Hindlimb muscle (tissue), 1 donor: ENCODE data around the gene C6orf136. TPM values are rescaled to one million over a fixed set of nuclear protein-coding genes. Genes with fewer than 3 reads are reported as not detected.
A peak's percentile ranks its signal among the peaks of the same experiment; 100 is the strongest.
"Not testable (repeated sequence)": the region's sequence is repeated elsewhere in the genome, so short reads cannot be mapped to it uniquely, and the experiment has no call there.

Experiments used
- DNase-seq: peaks from one replicate; pipeline ENCODE4 v3.0.0-alpha.2; 2013
- polyA plus RNA-seq: library from polyadenylated mRNA; unstranded; fragments of 120-200 nt; gene quantifications from one replicate; pipeline ENCODE4 v1.2.1, GENCODE V29; 2013; ENCODE audit not compliant: insufficient read length

Gene C6orf136
- polyA plus RNA-seq, 1 donor, result 15.5 TPM

- DNase-seq, result not testable (repeated sequence)
Measured at GRCh38 chr6:30657922-30658321, 11.0 kb downstream of the C6orf136 start.

DNA sequence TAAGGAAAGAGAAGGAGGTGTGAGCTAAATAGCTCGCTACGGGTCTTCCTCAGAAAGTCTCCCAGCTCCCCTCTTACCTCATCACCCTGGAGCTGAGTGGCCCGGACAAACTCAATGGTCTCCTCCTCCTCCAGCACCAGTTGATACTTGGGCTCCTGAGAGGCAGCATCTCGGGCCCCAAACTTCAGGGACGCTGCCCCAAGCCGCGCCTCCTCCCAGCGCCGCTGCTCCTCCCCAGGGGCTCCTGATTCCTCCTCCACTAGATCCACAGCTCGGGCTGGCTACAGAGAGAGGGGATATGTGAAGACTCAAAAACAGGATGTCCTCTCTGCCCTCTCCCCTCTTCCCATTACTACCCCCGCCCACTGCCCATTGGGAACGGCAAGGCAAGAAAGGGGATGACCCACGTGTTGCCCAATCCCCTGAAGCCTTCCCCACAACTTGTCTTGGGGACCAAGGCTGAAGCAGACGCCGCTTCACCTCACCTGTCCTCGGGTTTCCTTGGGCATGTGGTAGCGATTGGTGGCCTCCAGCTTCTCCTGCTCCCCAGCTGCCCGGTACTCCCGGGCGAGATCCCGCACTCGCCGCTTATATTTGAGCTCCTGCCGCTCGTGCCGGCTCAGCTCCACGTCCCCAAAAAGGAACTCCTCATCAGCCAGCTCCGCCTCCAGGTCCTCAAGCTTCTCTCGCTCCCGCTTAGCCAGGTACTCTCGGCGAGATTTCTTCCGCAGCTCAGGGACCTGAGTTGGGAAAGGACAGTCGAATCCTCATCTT is 18.2 kb downstream of the C6orf136 start:
- no peak for DNase-seq

DNA sequence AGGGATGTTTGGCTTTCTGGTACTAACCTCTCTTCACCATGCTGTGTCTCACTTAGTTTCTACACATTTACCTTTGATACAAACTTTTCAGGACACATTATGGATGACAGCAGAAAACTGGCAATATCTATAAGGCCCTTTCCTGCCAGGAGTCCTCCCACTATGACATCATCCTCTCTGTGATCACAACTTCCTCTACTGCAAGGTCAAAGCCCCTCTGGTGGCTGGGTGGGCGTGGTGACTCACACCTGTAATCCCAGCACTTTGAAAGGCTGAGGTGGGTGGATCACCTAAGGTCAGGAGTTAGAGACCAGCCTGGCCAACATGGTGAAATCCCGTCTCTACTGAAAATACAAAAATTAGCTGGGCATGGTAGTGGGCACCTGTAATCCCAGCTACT is 19.4 kb downstream of the C6orf136 start:
- not testable (repeated sequence) for DNase-seq

GRCh38 chr6:30670760-30671527 is 24.0 kb downstream of the C6orf136 start:
- no peak for DNase-seq

GRCh38 chr6:30672445-30673253 is 25.7 kb downstream of the C6orf136 start, which contains the start of gene DHX16:
DHX16 (minus strand) TSS chr6:30673006; CDS start chr6:30672841, 165 bp downstream.
- DNase-seq, result peak; percentile 97

DNA sequence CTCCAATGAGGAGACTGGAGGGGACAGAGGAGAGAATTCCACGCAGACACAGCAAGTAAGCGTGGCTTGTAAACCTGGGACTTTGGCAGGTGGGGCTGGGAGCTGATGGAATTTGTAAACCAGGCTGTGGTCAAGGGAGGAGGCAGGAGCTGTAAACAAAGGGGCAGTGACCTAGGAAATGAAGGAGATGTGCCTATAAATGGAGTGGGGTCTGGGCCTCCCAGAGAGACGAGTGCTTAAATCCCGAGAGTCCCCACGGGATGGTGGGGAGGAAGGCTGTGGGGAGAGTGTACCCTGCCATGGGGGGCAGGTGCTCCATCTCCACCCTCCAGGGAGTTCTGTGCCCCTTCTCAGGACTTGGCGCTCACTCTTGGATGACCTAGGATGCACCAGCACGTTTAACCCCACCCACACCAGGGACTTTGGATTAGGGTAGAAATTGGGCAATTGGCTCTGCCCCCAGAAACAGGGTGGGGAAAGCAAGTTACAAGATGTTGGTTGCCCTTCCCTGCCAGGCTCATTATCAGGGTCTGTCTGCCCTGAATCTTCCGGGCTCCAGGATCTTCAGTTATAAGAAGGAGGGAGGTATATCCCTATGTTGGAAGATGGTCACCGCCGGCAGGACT is 29.8 kb downstream of the C6orf136 start:
- no peak for DNase-seq

DNA sequence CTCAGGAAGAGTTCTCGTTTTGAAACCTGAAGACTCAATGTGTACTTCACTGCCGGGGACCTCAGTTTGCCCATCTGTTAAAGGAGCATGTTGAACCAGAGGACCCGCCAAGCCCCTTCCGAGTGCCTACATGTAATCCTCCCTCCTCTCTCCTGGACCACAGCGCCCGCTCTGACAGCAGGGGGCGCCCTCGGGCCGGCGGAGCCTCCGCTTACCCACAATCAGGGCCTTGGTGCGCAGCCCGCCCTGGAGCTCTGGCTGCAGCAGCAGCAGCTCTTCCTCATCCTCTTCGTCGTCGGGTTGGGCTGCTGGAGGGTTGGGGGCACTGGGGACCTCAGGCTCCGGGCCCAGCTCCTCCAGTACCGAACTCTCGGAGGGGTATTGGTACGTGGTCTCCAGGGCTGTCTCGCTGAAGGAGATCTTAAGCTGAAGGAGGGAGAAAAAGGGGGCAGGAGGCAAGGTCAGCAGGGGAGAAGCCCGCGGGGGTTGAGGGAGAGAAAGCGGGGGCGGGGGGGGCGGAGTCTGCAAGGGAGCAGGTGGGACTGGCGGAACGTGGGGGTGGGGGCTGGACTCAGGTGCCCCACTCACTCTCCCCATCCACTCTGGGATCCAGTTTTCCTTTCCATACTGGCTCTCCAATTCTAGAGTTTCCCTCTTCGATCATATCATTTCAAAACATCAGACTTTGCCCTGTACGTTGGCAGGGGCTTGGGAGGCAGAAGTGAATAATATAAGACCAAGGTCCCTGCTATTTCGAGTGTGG is 32.2 kb downstream of the C6orf136 start:
- DNase-seq, result peak; percentile 86

DNA sequence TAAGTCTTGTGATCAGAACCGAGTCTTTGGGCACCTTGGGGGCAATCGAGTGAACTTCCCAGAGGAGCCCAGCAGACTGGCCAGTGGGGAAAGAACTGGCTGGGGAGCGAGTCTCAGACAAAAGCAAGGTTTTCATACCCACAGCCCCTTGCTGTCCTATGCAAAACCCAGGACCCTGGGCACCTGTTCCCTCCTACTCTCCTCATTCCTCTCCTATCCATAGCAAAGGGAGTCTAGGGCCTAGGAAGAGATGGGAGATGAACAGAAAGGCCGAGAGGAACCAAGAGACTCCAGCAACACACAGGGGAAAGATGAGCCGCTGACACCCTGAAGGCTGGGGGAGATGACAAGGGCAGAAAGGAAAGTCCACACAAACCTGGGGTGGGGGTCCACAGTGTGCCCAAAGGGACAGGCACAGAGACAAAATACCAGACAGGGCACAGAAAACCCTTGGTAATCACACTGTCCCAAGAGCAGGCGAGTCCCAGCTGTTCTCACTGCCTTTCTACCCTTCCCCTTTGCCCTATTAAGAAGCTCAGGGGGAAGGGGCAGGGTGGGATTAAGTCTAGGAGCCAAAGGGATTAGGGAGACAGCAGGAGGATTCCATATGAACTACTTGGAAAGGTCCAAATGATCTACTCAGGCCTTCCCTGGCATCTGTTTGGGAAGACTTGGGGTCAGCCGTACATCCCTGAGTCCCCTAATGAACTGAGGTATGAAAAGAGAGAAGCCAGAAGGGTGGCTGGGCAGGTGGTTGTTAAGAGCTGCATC is 33.0 kb downstream of the C6orf136 start:
- DNase-seq, result no peak

DNA sequence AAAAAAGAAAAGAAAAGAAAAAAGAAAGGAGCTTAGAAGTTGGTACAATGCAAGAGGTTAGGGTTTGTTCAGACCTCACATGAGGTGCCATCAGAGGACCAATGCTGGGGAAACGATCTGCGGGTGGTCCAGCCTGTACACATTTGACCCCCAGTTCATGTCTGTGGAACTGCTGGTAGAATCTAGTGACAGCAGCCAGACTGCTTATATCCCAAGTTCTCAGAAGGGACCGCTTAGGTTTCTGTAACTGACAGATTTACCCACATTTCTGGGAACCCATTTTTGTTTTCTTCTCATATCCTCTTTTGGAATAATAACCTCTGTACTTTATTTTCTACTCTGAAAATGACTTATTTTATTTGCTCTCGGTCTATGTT is 34.8 kb downstream of the C6orf136 start:
- DNase-seq, result no peak

GRCh38 chr6:30682143-30683117 is 35.5 kb downstream of the C6orf136 start:
- DNase-seq, result peak; percentile 63

DNA sequence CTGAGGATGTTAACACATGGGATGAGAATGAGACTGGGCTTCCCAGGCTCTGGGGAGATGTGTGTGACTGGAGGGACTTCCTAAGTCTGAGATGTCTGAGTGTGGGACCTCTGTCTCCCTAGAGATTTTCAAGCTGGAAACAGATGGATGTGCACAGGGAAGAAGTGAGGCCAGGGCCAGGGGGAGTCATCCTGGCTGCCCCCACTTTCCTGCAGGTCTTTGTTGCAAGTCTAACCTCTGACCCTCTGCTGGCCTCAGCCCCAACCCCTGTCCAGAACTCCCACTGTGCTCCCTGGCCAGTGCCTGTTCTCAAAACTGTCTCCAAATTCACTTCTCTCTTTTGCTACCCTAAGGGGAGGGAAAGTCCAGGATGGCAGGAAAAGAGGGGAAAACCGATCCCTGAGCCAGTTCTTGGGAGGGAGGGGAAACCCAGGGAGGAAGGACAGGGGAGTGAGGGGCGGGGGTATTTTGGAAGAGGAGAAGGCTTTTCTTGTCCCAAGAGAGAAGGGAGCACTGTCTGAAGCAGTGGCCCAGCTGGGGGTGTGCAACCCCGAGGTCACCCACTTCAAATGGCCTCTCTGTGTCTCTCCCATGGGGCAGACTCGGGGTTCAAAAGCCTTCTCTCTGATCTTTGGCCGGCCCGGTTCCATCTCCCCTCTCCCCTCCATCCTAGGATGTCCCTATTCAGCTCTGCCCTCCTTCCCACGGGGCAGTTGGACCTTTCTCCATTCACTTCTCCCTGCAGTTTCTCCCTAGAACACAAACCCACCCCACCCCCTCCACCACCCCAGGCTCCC is 36.4 kb downstream of the C6orf136 start:
- no peak for DNase-seq

DNA sequence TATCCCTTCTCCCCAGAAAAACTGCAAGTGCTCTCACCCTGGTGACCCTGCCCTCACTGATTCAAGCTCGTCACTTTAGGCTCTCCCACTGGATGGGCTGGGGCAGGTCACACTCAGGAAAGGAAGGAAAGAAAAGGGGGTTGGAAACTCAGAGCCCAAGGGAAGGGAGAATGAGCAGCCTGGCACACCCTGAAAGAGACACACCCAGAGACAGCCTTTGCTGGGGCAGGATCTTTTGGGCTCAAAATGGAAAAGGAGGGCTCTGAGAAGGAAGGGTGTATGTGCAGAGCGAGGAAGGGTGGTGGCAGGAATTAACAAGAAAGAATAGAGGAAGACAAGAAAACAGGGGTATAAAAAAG is 37.0 kb downstream of the C6orf136 start:
- DNase-seq, result no peak

DNA sequence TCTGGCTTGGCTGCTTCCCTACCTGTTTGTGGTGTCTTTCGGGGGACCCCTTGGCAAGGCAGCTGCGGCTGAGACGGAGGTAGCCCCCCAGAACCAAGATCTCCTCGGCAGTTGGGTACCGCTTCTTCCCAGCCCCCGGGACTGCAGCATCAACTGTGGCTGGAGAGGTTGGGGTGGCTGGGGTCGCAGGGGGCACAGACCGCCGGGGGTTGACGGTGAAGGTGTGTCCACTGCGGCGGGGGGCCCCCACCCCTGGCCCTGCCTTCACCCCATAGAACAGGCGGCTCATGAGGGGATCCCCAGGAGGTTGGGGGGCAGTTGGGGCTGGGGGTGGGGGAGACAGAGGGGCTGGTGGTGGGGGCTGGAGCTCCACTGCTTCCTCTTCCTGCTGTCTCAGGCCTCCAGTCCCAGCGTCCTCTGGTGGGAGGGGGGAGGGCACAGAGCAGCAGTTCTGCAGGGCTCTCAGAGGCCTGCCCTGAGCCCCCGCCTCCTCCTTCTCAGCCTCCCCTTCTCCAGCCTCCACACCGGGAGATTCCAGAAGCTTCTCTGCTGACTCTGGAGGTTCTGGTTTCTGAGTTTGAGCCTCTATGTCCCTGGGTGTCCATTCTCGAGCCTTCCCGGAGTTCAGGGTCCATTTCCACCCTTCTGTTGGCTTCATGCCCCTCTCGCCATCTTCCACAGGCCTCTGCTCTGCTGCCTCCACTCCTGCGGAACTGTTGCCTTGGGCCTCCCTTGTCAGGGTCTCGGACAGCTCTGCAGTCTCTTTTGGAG is 37.6 kb downstream of the C6orf136 start:
- DNase-seq, result no peak

DNA sequence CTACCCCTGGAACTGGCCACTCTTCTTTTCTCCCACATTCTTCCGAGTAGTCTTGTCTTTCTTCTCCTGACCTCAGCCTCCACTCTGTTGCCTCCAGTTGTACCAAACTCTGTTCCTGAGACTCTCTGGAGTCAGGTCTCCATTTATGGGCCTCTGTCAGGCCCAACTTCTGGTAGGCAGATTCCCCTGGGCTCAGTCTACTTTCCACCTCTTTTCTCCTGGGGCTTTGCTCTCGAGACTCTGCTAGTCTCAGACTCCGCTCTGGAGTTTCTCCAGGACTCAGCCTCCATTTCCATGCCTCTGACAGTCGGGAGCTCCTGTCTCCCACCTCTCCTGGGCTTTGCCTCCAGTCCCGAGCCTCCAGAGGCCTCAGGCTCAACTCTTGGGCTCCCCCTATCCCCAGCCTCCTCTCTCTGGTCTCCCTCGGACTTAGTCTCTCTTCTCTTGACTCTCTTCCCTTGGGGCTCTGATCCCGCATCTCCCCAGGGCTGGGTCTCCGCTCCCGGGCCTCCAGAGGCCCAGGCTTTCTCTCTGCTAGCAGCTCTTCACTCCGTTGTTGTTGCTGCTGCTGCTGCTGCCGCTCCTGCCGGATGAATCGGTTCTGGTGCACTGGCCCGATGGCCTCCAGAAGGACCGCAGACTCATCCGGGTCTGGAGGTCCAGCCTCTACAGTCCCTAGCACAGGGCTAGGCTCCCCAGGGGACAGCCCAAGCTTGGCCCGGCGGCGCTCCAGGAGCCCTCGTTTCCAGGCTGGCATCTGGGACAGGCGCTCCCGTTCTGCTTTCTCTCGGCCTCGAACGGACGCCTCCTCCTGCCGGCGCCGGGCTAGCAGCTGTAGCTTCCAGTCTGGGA is 38.5 kb downstream of the C6orf136 start:
- no peak for DNase-seq

DNA sequence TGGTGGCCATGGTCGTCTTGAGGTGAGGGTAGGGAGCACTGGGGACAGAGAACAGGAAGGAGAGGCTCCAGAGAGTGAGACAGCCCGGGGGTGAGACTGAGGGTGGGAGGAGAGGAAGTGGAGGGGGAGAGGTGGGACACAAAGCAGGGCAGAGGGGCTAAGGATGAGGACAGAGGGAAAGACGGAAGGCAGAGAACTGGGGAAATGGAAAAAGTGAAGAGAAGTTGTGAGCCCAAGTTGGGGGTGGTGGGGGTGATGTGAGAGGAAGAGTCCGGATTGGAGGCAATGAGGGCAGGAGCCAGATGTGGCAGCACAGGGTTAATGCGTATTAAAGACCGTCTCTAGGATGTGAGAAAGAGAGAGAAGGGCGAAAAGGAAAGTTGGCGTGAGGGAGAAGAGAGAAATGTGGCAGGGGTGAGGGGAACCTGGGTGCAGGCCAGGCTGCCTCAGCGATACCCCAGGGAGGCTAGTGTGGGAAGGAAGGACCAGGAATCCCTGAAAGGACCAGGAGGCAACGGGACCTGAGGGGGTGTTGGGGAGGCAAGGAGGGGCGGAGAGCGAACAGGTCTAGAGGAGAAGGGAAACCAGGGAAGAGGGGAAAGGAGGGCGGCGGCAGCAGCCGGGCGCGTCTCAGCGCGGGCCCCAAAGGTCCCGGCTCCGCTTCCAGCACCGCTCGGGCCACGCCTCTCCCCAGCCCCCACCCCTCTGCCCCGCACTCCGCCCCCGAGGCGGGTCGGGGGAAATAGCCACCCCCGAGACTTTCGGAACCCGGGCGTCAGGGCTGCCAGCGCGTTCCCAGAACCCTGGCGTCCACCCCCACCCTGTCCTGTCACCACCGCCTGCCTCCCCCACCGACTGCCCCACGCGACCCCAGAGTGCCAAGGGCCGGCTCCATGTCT is 39.3 kb downstream of the C6orf136 start, which contains the start of gene PPP1R18:
Gene PPP1R18 (minus strand): TSS at position 637 of the 899 bp plus-strand sequence. CDS start 627 bp downstream, at position 10.
- peak; percentile 80 for DNase-seq
